ENCODE data around the gene DNASE1L1. TPM values are rescaled to one million over a fixed set of nuclear protein-coding genes. Genes with fewer than 3 reads are reported as not detected.

Gene DNASE1L1
- total RNA-seq, 4 donors from 2014 or later: 33.4 to 47.3 (median 38.8) TPM

GRCh38 chrX:154373340-154374306 is 35.4 kb downstream of the DNASE1L1 start:
- ATAC-seq (ENCODE audit: low FRiP score) (no peak), DNase-seq (ENCODE audit: low spot score) (no peak)

DNA sequence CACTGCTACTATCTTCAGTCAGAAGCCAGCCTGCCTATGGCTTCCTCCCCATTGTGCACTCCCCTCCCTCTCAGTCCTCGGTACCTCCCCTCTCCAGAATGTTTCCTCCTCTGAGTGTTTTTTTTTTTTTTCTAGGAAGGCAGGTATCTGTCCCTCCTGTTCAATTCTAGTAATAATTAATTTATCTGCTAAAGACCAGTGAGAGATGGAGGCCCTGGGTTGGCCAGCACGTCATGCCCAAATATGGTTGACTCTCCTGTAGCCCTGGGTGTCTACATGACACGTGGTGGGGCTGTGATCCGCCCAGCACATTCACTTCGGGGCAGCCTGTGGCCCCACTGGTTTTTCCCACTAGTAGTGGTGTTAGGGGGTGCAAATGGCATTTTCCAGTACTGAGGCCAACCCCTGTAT is 36.4 kb downstream of the DNASE1L1 start:
- ATAC-seq (ENCODE audit: low FRiP score) (no peak), DNase-seq (ENCODE audit: low spot score) (no peak)
- no peak for TF ChIP-seq CTCF (IDR thresholded peaks at IDR 0.05)

More at GRCh38 chrX:154373340-154374306, 35.4 kb downstream of the DNASE1L1 start:
- TF ChIP-seq CTCF (IDR thresholded peaks at IDR 0.05): no peak

GRCh38 chrX:154371789-154372300 is 37.2 kb downstream of the DNASE1L1 start:
- no peak for DNase-seq (ENCODE audit: low spot score)
- no peak for ATAC-seq (ENCODE audit: low FRiP score)
- TF ChIP-seq CTCF (IDR thresholded peaks at IDR 0.05): no peak

DNA sequence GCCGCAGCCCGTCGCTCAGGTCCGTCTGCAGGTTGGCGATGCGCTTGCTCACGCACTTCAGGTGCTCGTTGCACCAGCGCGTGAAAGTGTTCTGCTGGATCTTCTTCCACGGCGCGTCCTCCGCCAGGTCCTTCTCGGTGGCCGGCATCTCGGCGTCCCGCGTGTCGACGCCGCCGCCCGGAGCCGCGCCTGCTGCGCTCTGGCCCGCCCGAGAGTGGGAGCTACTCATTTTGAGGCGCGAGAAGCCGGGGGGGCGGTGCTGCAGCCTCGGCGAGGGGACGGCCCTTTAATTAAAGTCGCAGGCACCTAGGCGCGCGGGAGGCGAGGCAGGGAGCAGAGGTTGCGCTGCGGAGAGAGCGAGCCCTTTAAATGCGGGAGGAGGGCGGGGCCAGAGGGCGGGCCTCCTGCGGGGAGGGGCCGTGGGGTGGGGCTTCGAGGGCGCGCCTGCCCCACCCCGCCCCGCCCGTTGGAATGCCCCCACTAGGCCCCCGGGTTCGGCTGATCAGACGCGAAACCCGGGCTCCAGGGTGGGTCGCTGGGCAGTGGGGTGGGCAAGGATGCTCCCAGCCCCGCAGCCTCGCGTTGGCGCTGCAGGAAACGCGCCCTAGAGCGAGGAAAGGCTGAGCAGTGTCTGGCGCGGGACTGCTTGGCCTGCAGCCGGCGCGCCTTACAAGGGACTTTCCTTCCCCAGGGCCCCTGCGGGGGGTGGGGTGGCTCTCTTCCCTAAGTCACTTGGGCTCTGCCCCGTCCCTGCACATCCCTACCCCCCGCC is 37.9 kb downstream of the DNASE1L1 start:
- TF ChIP-seq CTCF (IDR thresholded peaks at IDR 0.05): no peak
- DNase-seq (ENCODE audit: low spot score) (peak; percentile 73), ATAC-seq (ENCODE audit: low FRiP score) (peak; percentile 55)

- ATAC-seq (ENCODE audit: low FRiP score): no peak
Observed at GRCh38 chrX:154370300-154371016, 38.6 kb downstream of the DNASE1L1 start.

More at GRCh38 chrX:154370300-154371016, 38.6 kb downstream of the DNASE1L1 start:
- no peak for DNase-seq (ENCODE audit: low spot score)
- no peak for TF ChIP-seq CTCF (IDR thresholded peaks at IDR 0.05)
